Mucosa of gallbladder (tissue), 1 donor: Measurements from ENCODE around the gene GRIPAP1. TPM values are rescaled to one million over a fixed set of nuclear protein-coding genes. Genes with fewer than 3 reads are reported as not detected.

Experiments
- DNase-seq: peaks from one replicate; pipeline ENCODE4 v3.0.0-alpha.2; 2020; ENCODE audit warnings: low spot score
- total RNA-seq: library from RNA; stranded (reverse); gene quantifications from one replicate; pipeline ENCODE4 v1.2.1, GENCODE V29; 2021
- donor health status: DM: no; HTN: no; CAD: no.

The GRIPAP1 gene
- total RNA-seq, 1 donor from 2014 or later: 52.7 TPM

GRCh38 chrX:48927123-48927522 is 74.9 kb downstream of the GRIPAP1 start:
- DNase-seq: no peak

- DNase-seq: no peak
Measured at GRCh38 chrX:48924270-48924669, 77.8 kb downstream of the GRIPAP1 start.

- DNase-seq: no peak
Measured at GRCh38 chrX:48923771-48924170, 78.3 kb downstream of the GRIPAP1 start.

Other genes starting within 250 kb of the GRIPAP1 start
- gene GLOD5, start 240.5 kb downstream of the GRIPAP1 start, total RNA-seq: 4.8 TPM
- gene GATA1, start 215.7 kb downstream of the GRIPAP1 start, total RNA-seq: 0.98 TPM
- 108 TPM for gene HDAC6, start 200.2 kb downstream of the GRIPAP1 start, total RNA-seq
- not detected for gene ERAS, start 175.8 kb downstream of the GRIPAP1 start, total RNA-seq
- 21.3 TPM for gene PCSK1N, start 166.7 kb downstream of the GRIPAP1 start, total RNA-seq
- gene TIMM17B, start 104.5 kb downstream of the GRIPAP1 start, total RNA-seq: 55.3 TPM
- 77.5 TPM for gene PQBP1, start 104.3 kb downstream of the GRIPAP1 start, total RNA-seq
- gene SLC35A2, start 90.6 kb downstream of the GRIPAP1 start, total RNA-seq: 50.4 TPM
- 11.5 TPM for gene PIM2, start 83.2 kb downstream of the GRIPAP1 start, total RNA-seq
- gene OTUD5, start 44.7 kb downstream of the GRIPAP1 start, total RNA-seq: 57.3 TPM
- 6.5 TPM for gene KCND1, start 30.4 kb downstream of the GRIPAP1 start, total RNA-seq
- gene TFE3, start 41.1 kb upstream of the GRIPAP1 start, total RNA-seq: 59.5 TPM
- 18.8 TPM for gene CCDC120, start 56.7 kb upstream of the GRIPAP1 start, total RNA-seq
- 41.8 TPM for gene PRAF2, start 71.7 kb upstream of the GRIPAP1 start, total RNA-seq
- gene WDR45, start 77.6 kb upstream of the GRIPAP1 start, total RNA-seq: 65.5 TPM
- gene GPKOW, start 121.5 kb upstream of the GRIPAP1 start, total RNA-seq: 22.7 TPM
- 18.3 TPM for gene MAGIX, start 160.5 kb upstream of the GRIPAP1 start, total RNA-seq
- 44.0 TPM for gene PLP2, start 169.6 kb upstream of the GRIPAP1 start, total RNA-seq
- 16.3 TPM for gene PRICKLE3, start 184.1 kb upstream of the GRIPAP1 start, total RNA-seq
- 1.9 TPM for gene SYP, start 197.9 kb upstream of the GRIPAP1 start, total RNA-seq
- 0.20 TPM for gene CACNA1F, start 231.1 kb upstream of the GRIPAP1 start, total RNA-seq
- 20.0 TPM for gene CCDC22, start 233.2 kb upstream of the GRIPAP1 start, total RNA-seq